DOHH2 (cell line): Measurements from ENCODE around the gene DPYSL5.

Experiments used
- CTCF ChIP-seq: fragments of 200-600 bp; sonication (generic); IDR thresholded peaks from one replicate; pipeline ENCODE4 v1.5.1; 2014; ENCODE audit warnings: antibody characterized with exemption, mild to moderate bottlenecking, low read depth, low read length; ENCODE audit not compliant: poor library complexity, severe bottlenecking
- EZH2phosphoT487 ChIP-seq: fragments of 200-600 bp; sonication (generic); IDR thresholded peaks from 2 replicates; pipeline ENCODE4 v1.6.1; 2017; ENCODE audit warnings: borderline replicate concordance, mild to moderate bottlenecking, antibody characterized with exemption, low read length, moderate library complexity, mixed read lengths

GRCh38 chr2:26848336-26849055 lies 564 bp downstream of the DPYSL5 start:
- TF ChIP-seq CTCF (no peak), EZH2phosphoT487 (no peak)
